GM12874 (cell line): Measurements from ENCODE around the gene SARDH.

ENCODE experiments used
- TF ChIP-seq, protein P1 (sequence below): IDR thresholded peaks from 2 replicates; pipeline ENCODE4 v1.5.1; 2011; ENCODE audit warnings: low read depth, mild to moderate bottlenecking, control low read depth, low read length, moderate library complexity; ENCODE audit not compliant: insufficient read depth

The SARDH gene

GRCh38 chr9:133759946-133760345 lies 21.8 kb upstream of the SARDH start:
- TF ChIP-seq, protein P1, sequence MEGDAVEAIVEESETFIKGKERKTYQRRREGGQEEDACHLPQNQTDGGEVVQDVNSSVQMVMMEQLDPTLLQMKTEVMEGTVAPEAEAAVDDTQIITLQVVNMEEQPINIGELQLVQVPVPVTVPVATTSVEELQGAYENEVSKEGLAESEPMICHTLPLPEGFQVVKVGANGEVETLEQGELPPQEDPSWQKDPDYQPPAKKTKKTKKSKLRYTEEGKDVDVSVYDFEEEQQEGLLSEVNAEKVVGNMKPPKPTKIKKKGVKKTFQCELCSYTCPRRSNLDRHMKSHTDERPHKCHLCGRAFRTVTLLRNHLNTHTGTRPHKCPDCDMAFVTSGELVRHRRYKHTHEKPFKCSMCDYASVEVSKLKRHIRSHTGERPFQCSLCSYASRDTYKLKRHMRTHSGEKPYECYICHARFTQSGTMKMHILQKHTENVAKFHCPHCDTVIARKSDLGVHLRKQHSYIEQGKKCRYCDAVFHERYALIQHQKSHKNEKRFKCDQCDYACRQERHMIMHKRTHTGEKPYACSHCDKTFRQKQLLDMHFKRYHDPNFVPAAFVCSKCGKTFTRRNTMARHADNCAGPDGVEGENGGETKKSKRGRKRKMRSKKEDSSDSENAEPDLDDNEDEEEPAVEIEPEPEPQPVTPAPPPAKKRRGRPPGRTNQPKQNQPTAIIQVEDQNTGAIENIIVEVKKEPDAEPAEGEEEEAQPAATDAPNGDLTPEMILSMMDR, result no peak

GRCh38 chr9:133759146-133759900 lies 21.2 kb upstream of the SARDH start:
- TF ChIP-seq, protein P1, result no peak

GRCh38 chr9:133758228-133758627 lies 20.1 kb upstream of the SARDH start:
- TF ChIP-seq, protein P1, result no peak

- TF ChIP-seq, protein P1, result no peak
Measured at GRCh38 chr9:133754688-133755227, 16.6 kb upstream of the SARDH start.

DNA sequence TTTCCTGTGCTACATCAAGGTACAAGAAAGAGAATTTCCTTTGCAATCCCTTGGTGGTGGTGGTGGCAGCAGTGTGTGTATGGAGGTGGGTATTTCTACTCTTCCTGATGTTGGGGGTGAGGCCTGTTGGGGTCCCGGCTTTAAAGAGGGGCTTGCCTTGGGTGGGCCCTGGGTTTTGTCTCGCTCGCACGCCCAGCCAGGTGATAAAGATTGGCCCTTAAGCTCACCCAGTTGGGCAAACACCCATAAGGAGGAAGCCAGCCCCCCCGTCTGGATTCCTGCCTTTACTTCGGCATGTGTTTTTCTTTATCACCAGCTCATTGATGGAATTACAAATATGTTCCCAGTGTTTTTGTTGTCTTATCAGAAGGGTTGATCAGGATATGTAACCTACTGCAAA lies 16.0 kb upstream of the SARDH start:
- TF ChIP-seq, protein P1, result no peak

DNA sequence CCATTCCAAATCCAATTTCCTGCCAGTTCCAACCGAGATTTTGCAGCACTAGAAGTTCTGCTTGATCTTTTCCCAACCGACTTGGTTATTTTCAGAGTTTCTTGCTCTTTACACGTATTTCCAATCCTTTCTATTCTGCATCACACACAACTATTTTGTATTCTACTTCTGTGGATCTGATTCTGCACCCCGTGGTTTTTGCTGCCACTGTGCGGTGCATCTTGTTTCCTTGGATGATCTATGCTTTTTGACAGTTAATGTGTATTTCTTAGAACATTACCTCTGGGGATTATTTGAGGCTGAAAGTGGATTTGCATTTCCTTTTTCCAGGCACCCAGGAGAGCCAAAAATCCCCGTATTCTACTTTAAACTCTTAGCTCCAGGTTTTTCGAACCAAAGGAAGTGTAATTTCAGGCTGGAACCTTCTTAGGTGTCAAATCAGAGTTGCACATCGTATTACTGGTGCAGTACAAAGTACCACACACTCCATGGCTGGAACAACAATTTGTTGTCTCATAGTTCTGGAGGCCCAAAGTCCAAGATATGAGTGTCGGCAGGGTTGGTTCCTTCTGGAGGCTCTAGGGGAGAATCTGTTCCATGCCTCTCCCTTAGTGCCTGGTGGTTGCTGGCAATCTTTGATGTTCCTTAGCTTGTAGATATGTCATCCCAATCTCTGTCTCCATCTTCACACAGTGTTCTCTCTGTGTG lies 14.7 kb upstream of the SARDH start:
- TF ChIP-seq, protein P1, result no peak

DNA sequence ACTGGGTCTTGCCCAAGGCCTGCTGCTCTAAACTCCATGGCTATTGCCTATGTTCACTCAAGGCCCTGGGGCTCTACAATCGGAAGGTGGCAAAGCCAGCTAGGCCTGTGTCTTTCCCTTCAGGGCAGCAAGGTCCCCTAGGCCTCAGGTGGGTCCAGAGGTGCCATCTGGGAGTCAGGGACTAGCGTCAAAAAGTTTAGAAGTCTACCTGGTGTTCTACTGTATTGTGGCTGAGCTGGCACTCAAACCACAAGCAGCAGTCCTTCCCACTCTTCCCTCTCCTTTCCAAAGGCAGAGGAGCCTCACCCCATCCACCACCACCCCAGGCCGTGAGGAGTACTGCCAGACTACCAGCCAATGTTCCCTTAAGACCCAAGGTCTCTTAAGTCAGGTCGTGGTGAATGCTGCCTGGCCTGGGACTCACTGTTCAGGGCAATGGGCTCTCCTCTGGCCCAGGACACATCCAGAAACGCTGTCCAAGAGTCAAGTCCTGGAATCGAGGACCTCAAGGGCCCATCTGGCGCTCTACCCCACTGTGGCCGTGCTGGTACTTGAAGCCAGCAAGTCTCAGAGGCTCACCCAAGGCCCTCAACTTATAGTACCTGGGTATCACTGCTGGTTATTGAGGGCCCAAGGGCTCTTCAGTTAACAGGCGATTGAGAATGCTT lies 13.0 kb upstream of the SARDH start:
- TF ChIP-seq, protein P1, result no peak
